Upper lobe of left lung (tissue), 6 donors: Measurements from ENCODE around the gene ARNT2. TPM values are rescaled to one million over a fixed set of nuclear protein-coding genes. Genes with fewer than 3 reads are reported as not detected.

ENCODE experiments used
- ATAC-seq, 2 donors: fragments of 200-7000 bp; cut with Tn5 transposase; one replicate each; pipeline ENCODE4 v1.9.1; 2022; ENCODE audit warnings: mild to moderate bottlenecking in 2 of 2, moderate library complexity in 2 of 2; ENCODE audit not compliant: low FRiP score in 2 of 2
- DNase-seq, 2 donors: peaks; one replicate each; pipeline ENCODE4 v3.0.0-alpha.2; 2019 to 2020
- H3K27ac ChIP-seq, 4 donors: fragments of 200-600 bp; sonication (generic); one replicate each; pipeline ENCODE4 v1.5.1; 2016 to 2019
- H3K27me3 ChIP-seq, 4 donors: fragments of 200-600 bp; sonication (generic); one replicate each; pipeline ENCODE4 v1.5.1; 2017 to 2019
- H3K36me3 ChIP-seq, 4 donors: fragments of 200-600 bp; sonication (generic); one replicate each; pipeline ENCODE4 v1.5.1; 2016 to 2019
- H3K4me1 ChIP-seq, 4 donors: fragments of 200-600 bp; sonication (generic); one replicate each; pipeline ENCODE4 v1.5.1; 2018 to 2019
- H3K4me3 ChIP-seq, 4 donors: fragments of 200-600 bp; sonication (generic); one replicate each; pipeline ENCODE4 v1.5.1; 2017 to 2019; ENCODE audit warnings: mild to moderate bottlenecking in 2 of 4, moderate library complexity in 1 of 4
- H3K9me3 ChIP-seq, 4 donors: fragments of 200-600 bp; sonication (generic); one replicate each; pipeline ENCODE4 v1.5.1; 2018 to 2019
- EP300 ChIP-seq, 4 donors: sonication (generic); formaldehyde crosslinking; IDR thresholded peaks; one replicate each; pipeline ENCODE4 v1.5.1; 2017; ENCODE audit warnings: antibody characterized with exemption in 4 of 4, control low read depth in 2 of 4
- POLR2A ChIP-seq, 4 donors: fragments of 450-650 bp; IDR thresholded peaks; one replicate each; pipeline ENCODE4 v1.5.1; 2016 to 2017; ENCODE audit warnings: antibody characterized with exemption in 4 of 4, mild to moderate bottlenecking in 2 of 4
- POLR2AphosphoS5 ChIP-seq, 2 donors: sonication (generic); formaldehyde crosslinking; IDR thresholded peaks; one replicate each; pipeline ENCODE4 v1.5.1; 2017; ENCODE audit warnings: antibody characterized with exemption in 2 of 2
- WGBS, 2 donors: methylation state at CpG; one replicate each; pipeline ENCODE4 v1.1.5; 2017 to 2018; 5-methylcytosine and 5-hydroxymethylcytosine counted together
- total RNA-seq, 6 donors: library from RNA; depleted of rRNA in 4 of 6; stranded (reverse); fragments of >200 nt in 4 of 6; gene quantifications; one replicate each; pipeline versions ENCODE4 v1.1.0 to v1.2.1, GENCODE V29; 2016 to 2021
- TF ChIP-seq, protein P1 (sequence below), 6 experiments: fragments of 450-650 bp in 4 of 6; fragments of 200-600 bp in 2 of 6; sonication (generic) in 2 of 6; IDR thresholded peaks; one replicate each; pipeline ENCODE4 v1.5.1; 2016 to 2019; ENCODE audit warnings: antibody characterized with exemption in 6 of 6
- donor health status: DM: no; HTN: no; CAD: no; lungs with moderate emphysema.
- donor health status: DM: no; HTN: yes; CAD: no; lungs with severe emphysema.

ARNT2 gene
- total RNA-seq, 6 donors from 2014 or later: 4.7 to 26.9 (median 8.4) TPM

DNA sequence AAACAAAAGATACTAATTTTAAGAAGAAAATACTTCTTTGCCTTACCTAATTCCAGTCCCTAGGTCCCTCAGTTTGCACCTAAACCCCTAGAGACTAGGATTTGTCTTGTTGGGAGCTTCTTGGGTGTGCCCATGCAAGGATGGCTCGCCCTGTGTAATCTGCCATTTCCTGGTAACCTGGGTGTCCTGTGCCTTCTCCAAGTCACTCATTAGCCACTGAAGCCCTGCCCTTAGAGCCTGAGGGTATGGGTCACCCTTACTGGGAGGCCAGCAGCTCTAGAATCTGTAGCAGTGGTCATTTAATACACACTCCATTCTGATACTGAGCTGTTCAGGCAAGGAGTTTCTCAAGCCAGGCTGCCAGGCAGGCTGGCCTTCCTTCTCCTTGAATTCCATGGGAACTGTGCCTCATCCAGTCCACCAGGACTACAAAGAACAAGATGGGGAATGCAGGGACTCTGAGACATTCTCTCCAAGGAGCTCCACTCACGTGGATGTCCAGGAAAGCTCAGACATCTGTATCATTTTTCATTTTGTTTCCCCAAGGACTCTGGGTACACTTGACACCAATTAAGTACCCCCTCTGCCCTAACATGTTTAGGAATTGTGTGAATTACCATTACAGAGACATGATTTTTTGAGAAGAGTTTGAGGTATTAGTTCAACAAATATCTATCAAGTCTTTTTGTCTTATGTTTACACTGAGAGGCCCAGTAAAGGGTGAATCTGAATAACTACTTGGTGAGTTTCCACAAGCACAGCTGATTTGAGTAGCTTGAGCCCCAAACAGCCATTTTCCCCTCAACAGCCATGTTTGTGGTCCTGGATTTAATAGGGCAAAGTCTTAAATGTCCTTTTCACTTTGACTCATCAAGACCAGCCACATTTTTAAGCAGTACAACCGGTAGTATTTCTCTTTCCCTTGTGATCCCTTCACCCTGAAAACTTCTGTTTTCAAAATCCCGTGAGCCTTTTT lies 52.6 kb downstream of the ARNT2 start:
- Histone ChIP-seq H3K27me3 (no peaks in the 10 kb centered on the region), H3K9me3 (no peaks in the 10 kb centered on the region), H3K4me3 (no peak overlapping the region), H3K27ac (no peak overlapping the region), H3K36me3 (no peaks in the 10 kb centered on the region), H3K4me1 (peaks cover 11 to 33% (median 24%) of the 10 kb centered on the region in 4 donors)
- TF ChIP-seq POLR2AphosphoS5 (IDR thresholded peaks at IDR 0.05) (no peak), POLR2A (IDR thresholded peaks at IDR 0.05) (no peak), EP300 (IDR thresholded peaks at IDR 0.05) (no peak)
- TF ChIP-seq, protein P1, sequence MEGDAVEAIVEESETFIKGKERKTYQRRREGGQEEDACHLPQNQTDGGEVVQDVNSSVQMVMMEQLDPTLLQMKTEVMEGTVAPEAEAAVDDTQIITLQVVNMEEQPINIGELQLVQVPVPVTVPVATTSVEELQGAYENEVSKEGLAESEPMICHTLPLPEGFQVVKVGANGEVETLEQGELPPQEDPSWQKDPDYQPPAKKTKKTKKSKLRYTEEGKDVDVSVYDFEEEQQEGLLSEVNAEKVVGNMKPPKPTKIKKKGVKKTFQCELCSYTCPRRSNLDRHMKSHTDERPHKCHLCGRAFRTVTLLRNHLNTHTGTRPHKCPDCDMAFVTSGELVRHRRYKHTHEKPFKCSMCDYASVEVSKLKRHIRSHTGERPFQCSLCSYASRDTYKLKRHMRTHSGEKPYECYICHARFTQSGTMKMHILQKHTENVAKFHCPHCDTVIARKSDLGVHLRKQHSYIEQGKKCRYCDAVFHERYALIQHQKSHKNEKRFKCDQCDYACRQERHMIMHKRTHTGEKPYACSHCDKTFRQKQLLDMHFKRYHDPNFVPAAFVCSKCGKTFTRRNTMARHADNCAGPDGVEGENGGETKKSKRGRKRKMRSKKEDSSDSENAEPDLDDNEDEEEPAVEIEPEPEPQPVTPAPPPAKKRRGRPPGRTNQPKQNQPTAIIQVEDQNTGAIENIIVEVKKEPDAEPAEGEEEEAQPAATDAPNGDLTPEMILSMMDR (IDR thresholded peaks at IDR 0.05): no peak
- ATAC-seq (no peak), DNase-seq (no peak)
- WGBS, 2 donors: 56 to 74% methylated on average over 4 of the region's 4 CpGs

DNA sequence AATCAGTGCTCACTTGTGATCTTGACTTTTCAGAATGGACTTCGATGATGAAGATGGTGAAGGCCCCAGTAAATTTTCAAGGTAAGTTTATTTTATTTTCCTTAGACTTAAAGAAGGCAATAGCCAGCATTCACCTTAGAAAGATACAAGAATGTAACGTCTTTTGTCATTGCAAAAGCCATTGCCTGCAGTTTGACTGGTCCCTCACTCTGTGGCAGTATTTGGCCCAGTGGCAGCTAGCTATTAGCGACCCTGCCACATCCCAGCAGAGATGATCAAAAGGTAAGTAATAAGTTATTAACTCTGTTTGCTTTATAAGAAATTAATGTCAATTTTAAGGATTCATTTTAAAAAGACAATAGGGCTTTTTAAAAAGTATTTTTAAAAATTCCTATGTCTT lies 53.7 kb downstream of the ARNT2 start:
- H3K4me3 ChIP-seq: no peak overlapping the region
- no peaks in the 10 kb centered on the region for H3K36me3 ChIP-seq
- H3K27ac ChIP-seq: no peak overlapping the region
- 93 to 98% methylated on average over 3 of the region's 3 CpGs for WGBS, 2 donors
- ATAC-seq (no peak), DNase-seq (no peak)
- H3K27me3 ChIP-seq: no peaks in the 10 kb centered on the region
- TF ChIP-seq POLR2AphosphoS5 (IDR thresholded peaks at IDR 0.05) (no peak), EP300 (IDR thresholded peaks at IDR 0.05) (no peak), POLR2A (IDR thresholded peaks at IDR 0.05) (no peak)
- TF ChIP-seq, protein P1 (IDR thresholded peaks at IDR 0.05): no peak
- H3K4me1 ChIP-seq: peaks cover 11 to 33% (median 25%) of the 10 kb centered on the region in 4 donors
- H3K9me3 ChIP-seq: no peaks in the 10 kb centered on the region

DNA sequence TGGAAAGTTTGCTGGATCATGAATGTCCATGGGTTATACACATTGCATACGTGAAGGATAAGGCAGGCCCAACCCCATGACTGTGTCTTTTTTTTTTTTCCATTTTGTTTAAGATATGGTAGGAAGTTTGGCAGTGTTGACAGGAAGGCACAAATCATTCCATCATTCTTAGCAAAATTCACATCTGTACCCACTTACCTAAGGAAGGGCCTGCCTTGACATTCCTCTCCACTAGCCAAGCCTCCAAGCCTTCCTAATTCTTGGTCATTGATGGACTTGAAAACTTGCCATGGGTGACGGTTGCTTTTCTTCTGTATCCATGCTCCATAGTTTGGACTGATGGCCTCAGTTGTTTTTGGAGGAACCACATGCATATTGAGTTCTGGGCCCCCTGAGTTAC lies 54.4 kb downstream of the ARNT2 start:
- Histone ChIP-seq H3K36me3 (no peaks in the 10 kb centered on the region), H3K4me3 (no peak overlapping the region), H3K27ac (no peak overlapping the region), H3K9me3 (no peaks in the 10 kb centered on the region), H3K27me3 (no peaks in the 10 kb centered on the region), H3K4me1 (peaks cover 11 to 33% (median 25%) of the 10 kb centered on the region in 4 donors)
- no peak for DNase-seq
- 82% methylated on average over 2 of the region's 2 CpGs for WGBS, 2 donors
- no peak for ATAC-seq
- TF ChIP-seq POLR2AphosphoS5 (IDR thresholded peaks at IDR 0.05) (no peak), EP300 (IDR thresholded peaks at IDR 0.05) (no peak), POLR2A (IDR thresholded peaks at IDR 0.05) (no peak)
- TF ChIP-seq, protein P1 (IDR thresholded peaks at IDR 0.05): no peak

DNA sequence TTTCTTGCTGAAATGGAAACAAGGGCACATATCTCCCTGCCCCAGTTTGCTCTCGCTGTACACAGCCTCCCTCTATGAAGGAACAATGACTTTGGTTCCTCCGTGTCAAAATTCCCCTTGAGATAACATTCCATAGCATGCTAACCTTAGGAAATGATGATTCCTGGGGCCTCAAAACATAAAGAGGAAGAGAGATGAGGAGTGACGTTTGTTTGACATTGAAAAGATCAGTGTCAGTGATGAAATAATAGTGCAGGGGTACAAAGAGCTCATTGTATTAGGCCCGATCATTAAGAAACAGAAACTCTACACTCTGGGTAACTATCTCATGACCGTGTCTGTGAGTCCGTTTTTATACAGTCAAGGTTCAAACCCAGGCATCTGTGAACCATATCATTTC lies 55.2 kb downstream of the ARNT2 start:
- Histone ChIP-seq H3K9me3 (no peaks in the 10 kb centered on the region), H3K27ac (no peak overlapping the region), H3K36me3 (no peaks in the 10 kb centered on the region), H3K4me3 (no peak overlapping the region), H3K27me3 (no peaks in the 10 kb centered on the region), H3K4me1 (peaks cover 11 to 33% (median 25%) of the 10 kb centered on the region in 4 donors)
- 65 to 76% methylated on average over 6 of the region's 6 CpGs for WGBS, 2 donors
- TF ChIP-seq EP300 (IDR thresholded peaks at IDR 0.05) (peak in 2 of 4 donors; percentile 19 to 27), POLR2A (IDR thresholded peaks at IDR 0.05) (no peak), POLR2AphosphoS5 (IDR thresholded peaks at IDR 0.05) (no peak)
- TF ChIP-seq, protein P1 (IDR thresholded peaks at IDR 0.05): no peak
- ATAC-seq (no peak), DNase-seq (no peak)
